Measurements from ENCODE around the gene SELPLG.

- TF ChIP-seq POLR2A (IDR thresholded peaks at IDR 0.05; ENCODE audit: low read depth, low read length): no peak
- TF ChIP-seq TAF1 (IDR thresholded peaks at IDR 0.05; ENCODE audit: low read depth, low read length): no peak
- no peak for TF ChIP-seq POLR2AphosphoS5 (IDR thresholded peaks at IDR 0.05; ENCODE audit: low read depth, low read length)
- no peak for TF ChIP-seq SPI1 (IDR thresholded peaks at IDR 0.05; ENCODE audit: low read depth, low read length)
These were observed 37.7 kb downstream of the SELPLG start for GRCh38 chr12:108595711-108596647.

Data from GM12891 (cell line).